Epithelial cell of proximal tubule (primary cell): ENCODE data around the gene SUSD5. TPM values are rescaled to one million over a fixed set of nuclear protein-coding genes. Genes with fewer than 3 reads are reported as not detected.

ENCODE experiments used
- DNase-seq: peaks from one replicate; pipeline ENCODE4 v3.0.0-alpha.2; 2011; ENCODE audit warnings: low read depth
- H3K4me3 ChIP-seq: 2 replicates; pipeline ENCODE4 v1.5.1; 2011; ENCODE audit warnings: low read depth, mild to moderate bottlenecking, low read length
- CTCF ChIP-seq: conservative IDR thresholded peaks from 2 replicates; pipeline ENCODE4 v1.5.1; 2012; ENCODE audit warnings: low read depth, mild to moderate bottlenecking, low read length
- total RNA-seq: library from RNA; depleted of rRNA; stranded (reverse); fragments of >200 nt; gene quantifications from 2 replicates; pipeline ENCODE4 v1.2.3, GENCODE V29; 2015

SUSD5 gene
- 0.92 and 2.3 TPM in 2 replicates for total RNA-seq

- TF ChIP-seq CTCF, result no peak
- no peak for DNase-seq
- H3K4me3 ChIP-seq, result peak within 1 kb of the TSS; percentile 45
Observed at GRCh38 chr3:33218446-33219174, at the start of gene SUSD5. TSS of gene SUSD5 (minus strand) at chr3:33218810. CDS start at chr3:33218797, 13 bp downstream.

DNA sequence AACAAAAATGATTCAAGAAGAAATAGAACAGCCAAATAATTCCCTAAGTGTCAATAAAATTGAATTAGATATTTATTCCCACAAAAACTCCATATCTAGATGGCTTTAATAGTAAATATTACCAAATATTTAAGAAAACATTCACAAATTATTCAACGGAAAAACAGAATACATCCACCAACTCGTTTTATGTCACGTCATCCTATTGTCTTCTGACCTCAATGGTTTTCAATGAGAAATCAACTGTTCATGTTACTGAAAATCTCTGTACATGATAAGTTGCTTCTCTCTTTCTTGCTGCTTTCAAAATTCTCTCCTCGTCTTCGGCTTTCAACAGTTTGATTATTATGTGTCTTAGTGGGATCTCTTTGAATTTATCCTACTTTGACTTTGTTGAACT, 41.5 kb upstream of the SUSD5 start:
- no peak for DNase-seq
- H3K4me3 ChIP-seq, result no peak overlapping the region
- no peak for TF ChIP-seq CTCF

GRCh38 chr3:33256249-33256648, 37.6 kb upstream of the SUSD5 start:
- no peak overlapping the region for H3K4me3 ChIP-seq
- no peak for DNase-seq
- TF ChIP-seq CTCF, result no peak

GRCh38 chr3:33250712-33251111, 32.1 kb upstream of the SUSD5 start:
- no peak for TF ChIP-seq CTCF
- H3K4me3 ChIP-seq, result no peak overlapping the region
- no peak for DNase-seq

GRCh38 chr3:33246786-33247185, 28.2 kb upstream of the SUSD5 start:
- no peak for TF ChIP-seq CTCF
- no peak for DNase-seq

GRCh38 chr3:33240261-33240660, 21.7 kb upstream of the SUSD5 start:
- no peak overlapping the region for H3K4me3 ChIP-seq
- DNase-seq, result no peak
- no peak for TF ChIP-seq CTCF

More at GRCh38 chr3:33246786-33247185, 28.2 kb upstream of the SUSD5 start:
- no peak overlapping the region for H3K4me3 ChIP-seq

DNA sequence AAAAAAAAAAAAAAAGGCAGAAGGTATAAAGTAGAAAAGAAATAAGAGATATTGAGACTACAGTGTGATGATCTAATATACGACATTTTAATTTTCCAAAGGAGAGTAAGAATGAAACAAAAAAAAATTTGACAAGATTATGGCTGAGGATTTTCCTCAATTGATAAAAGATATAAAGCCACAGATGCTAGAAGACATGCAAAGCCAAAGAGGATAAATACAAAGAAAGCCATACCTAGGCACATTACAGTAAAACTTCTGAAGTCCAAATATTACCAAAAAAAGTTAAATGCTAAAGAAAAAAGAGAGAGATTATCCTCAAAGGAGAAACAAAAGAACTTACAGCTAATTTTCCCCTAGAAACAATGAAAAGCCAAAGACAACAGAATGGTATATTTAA, 20.3 kb upstream of the SUSD5 start:
- H3K4me3 ChIP-seq, result no peak overlapping the region
- no peak for DNase-seq
- TF ChIP-seq CTCF, result no peak
